ENCODE data around the gene DLGAP3. TPM values are rescaled to one million over a fixed set of nuclear protein-coding genes. Genes with fewer than 3 reads are reported as not detected.

The DLGAP3 gene
- polyA plus RNA-seq, 1 donor from 2014 or later = 2.9 TPM

GRCh38 chr1:34976384-34977209 lies 47.1 kb upstream of the DLGAP3 start:
- no peak overlapping the region for H3K4me2 ChIP-seq (ENCODE audit: low read length)
- H3K27ac ChIP-seq (ENCODE audit: low read length) = no peak overlapping the region
- H3K27me3 ChIP-seq (ENCODE audit: insufficient read depth, low read depth, low read length) = no peaks in the 10 kb centered on the region
- no peaks in the 10 kb centered on the region for H3K9me2 ChIP-seq (ENCODE audit: insufficient read depth, low read length)
- H3K4me3 ChIP-seq (ENCODE audit: low read length) = no peak overlapping the region
- H3K9ac ChIP-seq (ENCODE audit: low read length) = no peak overlapping the region
- no peak overlapping the region for H2AFZ ChIP-seq (ENCODE audit: low read depth, low read length)
- no peaks in the 10 kb centered on the region for H3K79me2 ChIP-seq (replicated peaks; ENCODE audit: insufficient read depth, low read length)
- no peaks in the 10 kb centered on the region for H3K9me3 ChIP-seq (ENCODE audit: low read length)
- H4K20me1 ChIP-seq (ENCODE audit: insufficient read depth) = no peaks in the 10 kb centered on the region
- no peaks in the 10 kb centered on the region for H3F3A ChIP-seq (ENCODE audit: insufficient read depth, low read length, poor library complexity, severe bottlenecking)
- no peaks in the 10 kb centered on the region for H3K36me3 ChIP-seq (ENCODE audit: insufficient read depth, low read length)
- no peak for TF ChIP-seq RAD21 (conservative IDR thresholded peaks at IDR 0.05)
- TF ChIP-seq EZH2 (IDR thresholded peaks at IDR 0.05; ENCODE audit: borderline replicate concordance, insufficient read depth, low read length, poor library complexity, severe bottlenecking) = no peak
- no peak for TF ChIP-seq POLR2AphosphoS5 (IDR thresholded peaks at IDR 0.05)
- no peak for TF ChIP-seq EP300 (conservative IDR thresholded peaks at IDR 0.05; ENCODE audit: poor library complexity, severe bottlenecking)
- TF ChIP-seq TAF1 (IDR thresholded peaks at IDR 0.05; ENCODE audit: low read depth) = no peak
- no peak for TF ChIP-seq REST (IDR thresholded peaks at IDR 0.05; ENCODE audit: borderline replicate concordance)

GRCh38 chr1:34975771-34976170 lies 46.3 kb upstream of the DLGAP3 start:
- Histone ChIP-seq H3K4me3 (ENCODE audit: low read length) (no peak overlapping the region), H3K36me3 (ENCODE audit: insufficient read depth, low read length) (no peaks in the 10 kb centered on the region), H3K79me2 (replicated peaks; ENCODE audit: insufficient read depth, low read length) (no peaks in the 10 kb centered on the region), H3K4me2 (ENCODE audit: low read length) (no peak overlapping the region), H3K27me3 (ENCODE audit: insufficient read depth, low read depth, low read length) (no peaks in the 10 kb centered on the region), H4K20me1 (ENCODE audit: insufficient read depth) (no peaks in the 10 kb centered on the region), H3K9ac (ENCODE audit: low read length) (no peak overlapping the region), H3K27ac (ENCODE audit: low read length) (no peak overlapping the region), H3K9me3 (ENCODE audit: low read length) (no peaks in the 10 kb centered on the region), H2AFZ (ENCODE audit: low read depth, low read length) (no peak overlapping the region), H3K9me2 (ENCODE audit: insufficient read depth, low read length) (no peaks in the 10 kb centered on the region), H3F3A (ENCODE audit: insufficient read depth, low read length, poor library complexity, severe bottlenecking) (no peaks in the 10 kb centered on the region)
- TF ChIP-seq REST (IDR thresholded peaks at IDR 0.05; ENCODE audit: borderline replicate concordance) (no peak), TAF1 (IDR thresholded peaks at IDR 0.05; ENCODE audit: low read depth) (no peak), EP300 (conservative IDR thresholded peaks at IDR 0.05; ENCODE audit: poor library complexity, severe bottlenecking) (no peak), EZH2 (IDR thresholded peaks at IDR 0.05; ENCODE audit: borderline replicate concordance, insufficient read depth, low read length, poor library complexity, severe bottlenecking) (no peak), RAD21 (conservative IDR thresholded peaks at IDR 0.05) (no peak), POLR2AphosphoS5 (IDR thresholded peaks at IDR 0.05) (no peak), SMC3 (conservative IDR thresholded peaks at IDR 0.05; ENCODE audit: poor library complexity) (no peak), MXI1 (conservative IDR thresholded peaks at IDR 0.05; ENCODE audit: poor library complexity, severe bottlenecking) (no peak), CTCF (IDR thresholded peaks at IDR 0.05; ENCODE audit: poor library complexity, severe bottlenecking) (no peak)
